H1 (cell line): Measurements from ENCODE around the gene APLN. TPM values are rescaled to one million over a fixed set of nuclear protein-coding genes. Genes with fewer than 3 reads are reported as not detected.
A peak's percentile ranks its signal among the peaks of the same experiment; 100 is the strongest.

Experiments
- EZH2 ChIP-seq: fragments of 200-600 bp; sonication (generic); IDR thresholded peaks from 2 replicates; pipeline ENCODE4 v1.7.1; 2012; ENCODE audit warnings: low read depth, mild to moderate bottlenecking, moderate library complexity, low read length, inconsistent platforms; ENCODE audit not compliant: severe bottlenecking
- PHF8 ChIP-seq: fragments of 200-600 bp; sonication (generic); conservative IDR thresholded peaks from 2 replicates; pipeline ENCODE4 v1.7.1; 2012; ENCODE audit warnings: low read depth, mild to moderate bottlenecking, inconsistent platforms, low read length, moderate library complexity
- polyA plus RNA-seq, 7 experiments: library from polyadenylated mRNA; depleted of rRNA in 3 of 7; stranded (reverse) in 5 of 7; unstranded in 2 of 7; fragments of >200 nt in 5 of 7; fragments of 200-250 nt in 2 of 7; gene quantifications; 1 replicate in 5 of 7; 2 replicates in 1 of 7; 4 replicates in 1 of 7; pipeline versions ENCODE4 v1.2.1 to v1.2.3, GENCODE V29; 2011 to 2013; ENCODE audit warnings: missing spikeins in 2 of 7, mixed read lengths in 2 of 7
- total RNA-seq: library from RNA; stranded (reverse); fragmentation: NEBNext Ultra II Directional; extraction: Animal tissue kit (Norgen Biotek cat#: 25700); gene quantifications from 2 replicates; pipeline ENCODE4 v1.2.1, GENCODE V29; 2021

Gene APLN
- total and polyA plus RNA-seq, 2 of the 8 experiments (the other 6 are each of a cell fraction or from before 2014, with no cell fraction given) = 1.1 to 1.8 TPM

DNA sequence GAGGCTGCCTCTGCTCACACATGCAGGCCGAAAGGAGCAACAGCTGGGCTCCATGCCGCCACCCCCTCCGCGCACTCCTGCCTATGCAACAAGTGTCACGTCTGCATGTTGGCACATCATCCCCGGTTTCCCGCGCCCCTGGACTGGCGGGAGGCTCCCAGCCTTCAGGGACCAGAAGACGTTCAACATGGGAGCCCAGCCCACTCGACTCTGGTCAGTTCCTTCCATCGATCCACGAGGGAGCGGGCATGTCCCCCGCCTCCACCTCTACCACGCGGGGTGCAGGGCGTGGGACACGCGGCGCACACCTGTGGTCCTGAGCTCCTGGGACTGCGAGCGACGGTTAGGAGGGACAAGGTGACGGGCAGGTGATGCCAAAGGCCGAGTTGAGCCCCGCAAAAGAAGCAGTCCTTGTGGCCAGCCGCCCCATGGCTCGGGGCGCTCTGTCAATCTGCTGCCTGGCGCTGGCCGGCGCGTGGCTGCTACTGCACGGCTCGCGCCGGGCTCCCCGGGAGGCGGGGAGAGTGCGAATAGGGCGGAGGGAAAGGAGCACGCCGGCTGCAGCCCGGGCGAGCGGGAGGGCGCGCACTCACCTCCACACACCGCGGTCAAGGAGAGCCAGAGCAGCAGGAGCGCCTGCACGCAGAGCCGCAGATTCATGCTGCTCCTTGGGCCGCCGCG, 645 bp downstream of the APLN start (continued):
- TF ChIP-seq PHF8 = no peak
- peak; percentile 54 for TF ChIP-seq EZH2
